SH-SY5Y (cell line): ENCODE data around the gene AGBL3.

Source experiments
- GATA2 ChIP-seq: IDR thresholded peaks from 2 replicates; pipeline ENCODE4 v1.6.1; 2011; ENCODE audit warnings: mild to moderate bottlenecking, low read depth, low read length
- GATA3 ChIP-seq: IDR thresholded peaks from 2 replicates; pipeline ENCODE4 v1.6.1; 2011; ENCODE audit warnings: low read depth, mild to moderate bottlenecking, low read length, moderate library complexity

GRCh38 chr7:135165862-135166261, 179.6 kb downstream of the AGBL3 start:
- TF ChIP-seq GATA2: no peak
- no peak for TF ChIP-seq GATA3
